Mucosa of descending colon (tissue), 3 donors: ENCODE results near the gene SIRT2. TPM values are rescaled to one million over a fixed set of nuclear protein-coding genes. Genes with fewer than 3 reads are reported as not detected.
A peak's percentile ranks its signal among the peaks of the same experiment; 100 is the strongest.

Source experiments
- ATAC-seq: fragments of 200-7000 bp; cut with Tn5 transposase; one replicate; pipeline ENCODE4 v1.9.1; 2020; ENCODE audit warnings: mild to moderate bottlenecking, moderate library complexity
- DNase-seq, 3 donors: peaks; one replicate each; pipeline ENCODE4 v3.0.0-alpha.2; 2020
- H3K36me3 ChIP-seq: fragments of 200-600 bp; one replicate; pipeline ENCODE4 v1.8.0; 2021; ENCODE audit warnings: low read depth, mild to moderate bottlenecking
- H3K4me1 ChIP-seq: fragments of 200-600 bp; one replicate; pipeline ENCODE4 v1.8.0; 2021; ENCODE audit warnings: low read depth, mild to moderate bottlenecking
- H3K4me3 ChIP-seq: fragments of 200-600 bp; one replicate; pipeline ENCODE4 v1.8.0; 2021; ENCODE audit warnings: mild to moderate bottlenecking
- H3K9me3 ChIP-seq: fragments of 200-600 bp; one replicate; pipeline ENCODE4 v1.8.0; 2021; ENCODE audit warnings: mild to moderate bottlenecking
- intact Hi-C, 2 donors: fragments of 100-400 bp; cut with DNase I in 1 of 2; cut with micrococcal nuclease in 1 of 2; formaldehyde crosslinking; loops; one replicate each; pipeline versions ENCODE4 v1.11.0 to v1.11.1; 2022; cut with DNase I, micrococcal nuclease
- total RNA-seq, 3 donors: library from RNA; stranded (reverse); fragmentation: NEBNext Ultra II Directional in 2 of 3; extraction: Animal tissue kit (Norgen Biotek cat#: 25700) in 2 of 3; gene quantifications; one replicate each; pipeline versions ENCODE4 v1.2.1 to v1.2.4, GENCODE V29; 2021 to 2023
- TF ChIP-seq, protein P1 (sequence below): fragments of 200-600 bp; IDR thresholded peaks from one replicate; pipeline ENCODE4 v1.8.0; 2022; ENCODE audit warnings: antibody characterized with exemption, mild to moderate bottlenecking
- donor health status: DM: no; HTN: no; CAD: no; lungs with moderate emphysema.
- donor health status: DM: no; HTN: no; CAD: no.
- donor health status: DM: no; HTN: yes; CAD: no.

Gene SIRT2
- total RNA-seq, 3 donors from 2014 or later = 32.3 to 67.2 (median 35.8) TPM

GRCh38 chr19:38838986-38839761 is 60.2 kb downstream of the SIRT2 start:
- Histone ChIP-seq H3K4me1 (peaks cover 1% of the 10 kb centered on the region), H3K9me3 (no peaks in the 10 kb centered on the region), H3K4me3 (no peak overlapping the region), H3K36me3 (peaks cover 48% of the 10 kb centered on the region)
- peak in 1 of 3 donors; percentile 11 for DNase-seq
- ATAC-seq = no peak
- intact Hi-C loops = no loop called here
- TF ChIP-seq, protein P1, sequence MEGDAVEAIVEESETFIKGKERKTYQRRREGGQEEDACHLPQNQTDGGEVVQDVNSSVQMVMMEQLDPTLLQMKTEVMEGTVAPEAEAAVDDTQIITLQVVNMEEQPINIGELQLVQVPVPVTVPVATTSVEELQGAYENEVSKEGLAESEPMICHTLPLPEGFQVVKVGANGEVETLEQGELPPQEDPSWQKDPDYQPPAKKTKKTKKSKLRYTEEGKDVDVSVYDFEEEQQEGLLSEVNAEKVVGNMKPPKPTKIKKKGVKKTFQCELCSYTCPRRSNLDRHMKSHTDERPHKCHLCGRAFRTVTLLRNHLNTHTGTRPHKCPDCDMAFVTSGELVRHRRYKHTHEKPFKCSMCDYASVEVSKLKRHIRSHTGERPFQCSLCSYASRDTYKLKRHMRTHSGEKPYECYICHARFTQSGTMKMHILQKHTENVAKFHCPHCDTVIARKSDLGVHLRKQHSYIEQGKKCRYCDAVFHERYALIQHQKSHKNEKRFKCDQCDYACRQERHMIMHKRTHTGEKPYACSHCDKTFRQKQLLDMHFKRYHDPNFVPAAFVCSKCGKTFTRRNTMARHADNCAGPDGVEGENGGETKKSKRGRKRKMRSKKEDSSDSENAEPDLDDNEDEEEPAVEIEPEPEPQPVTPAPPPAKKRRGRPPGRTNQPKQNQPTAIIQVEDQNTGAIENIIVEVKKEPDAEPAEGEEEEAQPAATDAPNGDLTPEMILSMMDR = no peak

- no peak for DNase-seq
- TF ChIP-seq, protein P1 = no peak
- peak; percentile 2 for ATAC-seq
- Histone ChIP-seq H3K4me3 (no peak overlapping the region), H3K4me1 (peaks cover 5% of the 10 kb centered on the region), H3K36me3 (peaks cover 40% of the 10 kb centered on the region), H3K9me3 (no peaks in the 10 kb centered on the region)
- intact Hi-C loops = no loop called here
Observed at GRCh38 chr19:38838208-38838985, 61.0 kb downstream of the SIRT2 start.

- ATAC-seq = no peak
- no peak overlapping the region for H3K4me3 ChIP-seq
- TF ChIP-seq, protein P1 = no peak
- H3K4me1 ChIP-seq = peaks cover 7% of the 10 kb centered on the region
- DNase-seq = no peak
- no peaks in the 10 kb centered on the region for H3K9me3 ChIP-seq
- peaks cover 34% of the 10 kb centered on the region for H3K36me3 ChIP-seq
- intact Hi-C loops = no loop called here
Observed at GRCh38 chr19:38837656-38838121, 61.7 kb downstream of the SIRT2 start.

- TF ChIP-seq, protein P1 = no peak
- no peak overlapping the region for H3K4me3 ChIP-seq
- intact Hi-C loops = no loop called here
- H3K4me1 ChIP-seq = peaks cover 13% of the 10 kb centered on the region
- ATAC-seq (no peak), DNase-seq (peak in 1 of 3 donors; percentile 16)
- H3K9me3 ChIP-seq = no peaks in the 10 kb centered on the region
- H3K36me3 ChIP-seq = peaks cover 31% of the 10 kb centered on the region
Observed at GRCh38 chr19:38836983-38837626, 62.3 kb downstream of the SIRT2 start.

- peaks cover 13% of the 10 kb centered on the region for H3K4me1 ChIP-seq
- intact Hi-C loops = no loop called here
Observed at GRCh38 chr19:38836159-38836982, 63.0 kb downstream of the SIRT2 start.

More at GRCh38 chr19:38836159-38836982, 63.0 kb downstream of the SIRT2 start:
- DNase-seq (peak in 1 of 3 donors; percentile 5), ATAC-seq (no peak)
- Histone ChIP-seq H3K36me3 (peaks cover 25% of the 10 kb centered on the region), H3K9me3 (no peaks in the 10 kb centered on the region), H3K4me3 (no peak overlapping the region)
- TF ChIP-seq, protein P1 = no peak
